ENCODE measurements around the gene TM4SF18.

DNA sequence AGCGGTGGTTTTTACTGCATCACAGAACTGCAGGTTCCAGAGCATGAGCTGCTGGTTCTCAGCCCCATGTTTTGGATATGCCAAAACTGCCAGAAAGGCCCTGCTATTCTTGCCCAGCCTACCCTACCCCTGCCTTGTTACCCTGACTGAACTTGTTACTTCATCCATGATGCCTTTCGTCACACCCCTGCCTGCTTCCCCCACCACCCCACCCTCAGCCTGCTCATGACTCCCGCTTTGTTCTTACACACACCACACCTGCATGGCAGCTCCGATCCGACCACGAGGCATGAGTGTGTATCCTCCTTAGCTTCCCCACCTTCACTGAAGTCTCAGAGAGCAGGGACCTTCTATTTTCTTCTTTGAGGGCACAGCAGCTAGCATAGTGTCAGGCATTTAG is 49.1 kb upstream of the TM4SF18 start:
- TF ChIP-seq EZH2 (IDR thresholded peaks at IDR 0.05) (no peak), POLR2AphosphoS5 (IDR thresholded peaks at IDR 0.05; ENCODE audit: borderline replicate concordance, low read depth, low read length) (no peak), FOXP2 (optimal IDR thresholded peaks at IDR 0.05; ENCODE audit: control extremely low read depth, extremely low read length, insufficient read depth) (no peak)
